NCI-H748 (cell line): ENCODE data around the gene TDRD3.

Experiments
- DNase-seq: peaks from one replicate; lab custom pipeline; 2025; ENCODE audit not compliant: unreplicated experiment; lab: John Stamatoyannopoulos, UW

The TDRD3 gene

GRCh38 chr13:60448907-60449510 is 52.0 kb downstream of the TDRD3 start:
- DNase-seq, result peak; percentile 37

GRCh38 chr13:60453490-60453889 is 56.5 kb downstream of the TDRD3 start:
- no peak for DNase-seq

GRCh38 chr13:60454425-60454824 is 57.4 kb downstream of the TDRD3 start:
- no peak for DNase-seq

GRCh38 chr13:60463787-60464186 is 66.8 kb downstream of the TDRD3 start:
- DNase-seq, result no peak

- peak; percentile 33 for DNase-seq
Measured at GRCh38 chr13:60467098-60467497, 70.1 kb downstream of the TDRD3 start.

- no peak for DNase-seq
Measured at GRCh38 chr13:60479273-60479672, 82.3 kb downstream of the TDRD3 start.

GRCh38 chr13:60482012-60482411 is 85.0 kb downstream of the TDRD3 start:
- DNase-seq, result no peak

- DNase-seq, result no peak
Measured at GRCh38 chr13:60484865-60485264, 87.8 kb downstream of the TDRD3 start.

GRCh38 chr13:60491531-60491930 is 94.5 kb downstream of the TDRD3 start:
- DNase-seq, result no peak

- no peak for DNase-seq
Measured at GRCh38 chr13:60492187-60492586, 95.2 kb downstream of the TDRD3 start.

- DNase-seq, result no peak
Measured at GRCh38 chr13:60494296-60494695, 97.3 kb downstream of the TDRD3 start.

GRCh38 chr13:60501236-60501635 is 104.2 kb downstream of the TDRD3 start:
- DNase-seq, result no peak

GRCh38 chr13:60509601-60510386 is 112.8 kb downstream of the TDRD3 start:
- DNase-seq, result no peak

- DNase-seq, result no peak
Measured at GRCh38 chr13:60511637-60512036, 114.6 kb downstream of the TDRD3 start.

- DNase-seq, result no peak
Measured at GRCh38 chr13:60514891-60515290, 117.9 kb downstream of the TDRD3 start.

- DNase-seq, result no peak
Measured at GRCh38 chr13:60519496-60519895, 122.5 kb downstream of the TDRD3 start.

GRCh38 chr13:60520902-60521569 is 124.0 kb downstream of the TDRD3 start:
- DNase-seq, result no peak

- DNase-seq, result no peak
Measured at GRCh38 chr13:60538566-60538965, 141.5 kb downstream of the TDRD3 start.

- DNase-seq, result no peak
Measured at GRCh38 chr13:60540276-60540675, 143.3 kb downstream of the TDRD3 start.

- DNase-seq, result no peak
Measured at GRCh38 chr13:60562096-60562780, 165.2 kb downstream of the TDRD3 start.

GRCh38 chr13:60571571-60571970 is 174.6 kb downstream of the TDRD3 start:
- DNase-seq, result no peak
